Epithelial cell of esophagus (primary cell): ENCODE measurements around the gene CDC14B.

Experiments used
- DNase-seq: peaks from one replicate; pipeline ENCODE4 v3.0.0; 2010; ENCODE audit warnings: low read depth
- H3K4me3 ChIP-seq: 2 replicates; pipeline ENCODE4 v1.5.1; 2011; ENCODE audit warnings: mild to moderate bottlenecking, low read length, control low read depth
- CTCF ChIP-seq: IDR thresholded peaks from 2 replicates; pipeline ENCODE4 v1.5.1; 2011; ENCODE audit warnings: low read depth, mild to moderate bottlenecking, low read length, control low read depth, inconsistent platforms; ENCODE audit not compliant: insufficient read depth; ENCODE audit errors: missing control alignments

Gene CDC14B

GRCh38 chr9:96512240-96512639, 107.4 kb downstream of the CDC14B start:
- TF ChIP-seq CTCF, result no peak
- no peak overlapping the region for H3K4me3 ChIP-seq
- DNase-seq, result no peak

GRCh38 chr9:96510258-96510657, 109.4 kb downstream of the CDC14B start:
- no peak overlapping the region for H3K4me3 ChIP-seq
- TF ChIP-seq CTCF, result no peak
- DNase-seq, result no peak

GRCh38 chr9:96509848-96510247, 109.8 kb downstream of the CDC14B start:
- no peak for TF ChIP-seq CTCF

GRCh38 chr9:96509026-96509425, 110.6 kb downstream of the CDC14B start:
- no peak overlapping the region for H3K4me3 ChIP-seq
- no peak for TF ChIP-seq CTCF
- DNase-seq, result no peak

More at GRCh38 chr9:96509848-96510247, 109.8 kb downstream of the CDC14B start:
- H3K4me3 ChIP-seq, result no peak overlapping the region
- DNase-seq, result no peak

GRCh38 chr9:96508227-96508940, 111.3 kb downstream of the CDC14B start:
- no peak for DNase-seq
- H3K4me3 ChIP-seq, result no peak overlapping the region
- TF ChIP-seq CTCF, result no peak

- no peak for DNase-seq
- H3K4me3 ChIP-seq, result no peak overlapping the region
- TF ChIP-seq CTCF, result no peak
Measured at GRCh38 chr9:96505316-96505991, 114.2 kb downstream of the CDC14B start.
